Fibroblast of lung (primary cell): ENCODE data around the gene TP63. TPM values are rescaled to one million over a fixed set of nuclear protein-coding genes. Genes with fewer than 3 reads are reported as not detected.

Source experiments
- DNase-seq, 2 donors: peaks; one replicate each; pipeline versions ENCODE4 v3.0.0 to v3.0.0-alpha.2; 2010; ENCODE audit warnings: low read depth in 2 of 2
- H2AFZ ChIP-seq: 2 replicates; pipeline ENCODE4 v1.5.1; 2012; ENCODE audit warnings: low read length, control low read depth, inconsistent platforms
- H3K27ac ChIP-seq: 2 replicates; pipeline ENCODE4 v1.5.1; 2011; ENCODE audit warnings: low read length, control low read depth; ENCODE audit not compliant: insufficient read depth
- H3K27me3 ChIP-seq: 2 replicates; pipeline ENCODE4 v1.5.1; 2011; ENCODE audit warnings: mild to moderate bottlenecking, low read length; ENCODE audit not compliant: control insufficient read depth, insufficient read depth
- H3K36me3 ChIP-seq: 2 replicates; pipeline ENCODE4 v1.5.1; 2011; ENCODE audit warnings: low read length; ENCODE audit not compliant: control insufficient read depth, insufficient read depth
- H3K4me1 ChIP-seq: 2 replicates; pipeline ENCODE4 v1.5.1; 2011; ENCODE audit warnings: low read length; ENCODE audit not compliant: control insufficient read depth, insufficient read depth; ENCODE audit errors: extremely low read depth
- H3K4me2 ChIP-seq: 2 replicates; pipeline ENCODE4 v1.5.1; 2011; ENCODE audit warnings: low read length, control low read depth; ENCODE audit not compliant: insufficient read depth; ENCODE audit errors: extremely low read depth
- H3K4me3 ChIP-seq, 4 experiments: fragments of 200-600 bp in 1 of 4; sonication (generic) in 1 of 4; replicated peaks in 1 of 4; 2 replicates each; pipeline ENCODE4 v1.5.1; 2011 to 2016; ENCODE audit warnings: low read length in 4 of 4, low read depth in 3 of 4, mild to moderate bottlenecking in 3 of 4, control low read depth in 2 of 4, inconsistent platforms in 1 of 4, mixed read lengths in 1 of 4; ENCODE audit not compliant: insufficient read depth in 1 of 4; ENCODE audit errors: control extremely low read depth in 1 of 4
- H3K79me2 ChIP-seq: 2 replicates; pipeline ENCODE4 v1.5.1; 2012; ENCODE audit warnings: mild to moderate bottlenecking, low read length, inconsistent platforms; ENCODE audit not compliant: control insufficient read depth, insufficient read depth
- H3K9ac ChIP-seq: 2 replicates; pipeline ENCODE4 v1.5.1; 2011; ENCODE audit warnings: mild to moderate bottlenecking, low read length, control low read depth; ENCODE audit not compliant: insufficient read depth
- H3K9me3 ChIP-seq: 2 replicates; pipeline ENCODE4 v1.5.1; 2012; ENCODE audit warnings: low read depth, low read length; ENCODE audit not compliant: control insufficient read depth, insufficient read depth
- H4K20me1 ChIP-seq: 2 replicates; pipeline ENCODE4 v1.5.1; 2011; ENCODE audit warnings: low read length; ENCODE audit not compliant: control insufficient read depth, insufficient read depth; ENCODE audit errors: extremely low read depth
- EZH2 ChIP-seq: IDR thresholded peaks from 2 replicates; pipeline ENCODE4 v1.5.1; 2012; ENCODE audit warnings: low read length, control low read depth, mild to moderate bottlenecking; ENCODE audit errors: missing control alignments
- polyA plus RNA-seq, 2 donors: library from polyadenylated mRNA; depleted of rRNA in 1 of 2; stranded (reverse) in 1 of 2; unstranded in 1 of 2; fragments of >200 nt; gene quantifications; 2 replicates each; pipeline ENCODE4 v1.2.1, GENCODE V29; 2011 to 2012; ENCODE audit warnings: missing spikeins in 1 of 2
- total RNA-seq: library from RNA; depleted of rRNA; stranded (reverse); fragments of >200 nt; gene quantifications from 2 replicates; pipeline ENCODE4 v1.2.1, GENCODE V29; 2014
- TF ChIP-seq, protein P1 (sequence below), 2 donors: IDR thresholded peaks in 1 of 2; conservative IDR thresholded peaks in 1 of 2; 1 replicate in 1 of 2; 2 replicates in 1 of 2; pipeline ENCODE4 v1.5.1; 2011 to 2012; ENCODE audit warnings: low read length in 2 of 2, control low read depth in 1 of 2, inconsistent platforms in 1 of 2, low read depth in 1 of 2, mild to moderate bottlenecking in 1 of 2

TP63 gene
- total and polyA plus RNA-seq, 2 donors (not counting 1 experiment from before 2014, with no cell fraction given), result 0.06 TPM; not detected in 1

DNA sequence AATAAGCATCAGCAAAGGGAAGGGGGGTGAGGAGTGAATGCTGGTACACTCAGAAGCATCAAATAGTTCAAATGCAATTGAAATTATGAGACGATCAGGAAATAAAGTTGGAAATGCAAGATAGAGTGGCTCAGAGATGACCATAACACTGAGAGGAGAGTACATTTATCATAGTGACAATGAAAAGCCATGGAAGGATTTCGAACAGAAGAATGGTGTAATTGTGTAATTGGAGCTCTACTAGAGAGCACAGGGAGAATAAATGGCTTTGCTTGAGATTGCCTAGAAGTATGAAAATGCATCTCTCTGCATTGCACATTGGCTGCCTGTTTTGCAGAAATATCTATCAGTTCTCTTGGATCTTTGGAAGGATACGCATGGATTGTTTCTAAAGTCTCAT lies 163.3 kb downstream of the TP63 start:
- no peak for DNase-seq
- Histone ChIP-seq H3K4me3 (no peak overlapping the region), H3K4me2 (no peak overlapping the region), H3K9me3 (no peaks in the 10 kb centered on the region), H2AFZ (no peak overlapping the region), H3K36me3 (no peaks in the 10 kb centered on the region), H3K9ac (no peak overlapping the region), H3K4me1 (no peaks in the 10 kb centered on the region), H3K79me2 (no peaks in the 10 kb centered on the region), H3K27ac (no peak overlapping the region), H4K20me1 (no peaks in the 10 kb centered on the region), H3K27me3 (no peaks in the 10 kb centered on the region)
- no peak for TF ChIP-seq EZH2
- TF ChIP-seq, protein P1, sequence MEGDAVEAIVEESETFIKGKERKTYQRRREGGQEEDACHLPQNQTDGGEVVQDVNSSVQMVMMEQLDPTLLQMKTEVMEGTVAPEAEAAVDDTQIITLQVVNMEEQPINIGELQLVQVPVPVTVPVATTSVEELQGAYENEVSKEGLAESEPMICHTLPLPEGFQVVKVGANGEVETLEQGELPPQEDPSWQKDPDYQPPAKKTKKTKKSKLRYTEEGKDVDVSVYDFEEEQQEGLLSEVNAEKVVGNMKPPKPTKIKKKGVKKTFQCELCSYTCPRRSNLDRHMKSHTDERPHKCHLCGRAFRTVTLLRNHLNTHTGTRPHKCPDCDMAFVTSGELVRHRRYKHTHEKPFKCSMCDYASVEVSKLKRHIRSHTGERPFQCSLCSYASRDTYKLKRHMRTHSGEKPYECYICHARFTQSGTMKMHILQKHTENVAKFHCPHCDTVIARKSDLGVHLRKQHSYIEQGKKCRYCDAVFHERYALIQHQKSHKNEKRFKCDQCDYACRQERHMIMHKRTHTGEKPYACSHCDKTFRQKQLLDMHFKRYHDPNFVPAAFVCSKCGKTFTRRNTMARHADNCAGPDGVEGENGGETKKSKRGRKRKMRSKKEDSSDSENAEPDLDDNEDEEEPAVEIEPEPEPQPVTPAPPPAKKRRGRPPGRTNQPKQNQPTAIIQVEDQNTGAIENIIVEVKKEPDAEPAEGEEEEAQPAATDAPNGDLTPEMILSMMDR (conservative IDR thresholded peaks at IDR 0.05 in 1 of 2, IDR thresholded peaks at IDR 0.05 in 1 of 2; ENCODE audit: low read depth in 1 of 2, low read length in 2 of 2), result no peak

DNA sequence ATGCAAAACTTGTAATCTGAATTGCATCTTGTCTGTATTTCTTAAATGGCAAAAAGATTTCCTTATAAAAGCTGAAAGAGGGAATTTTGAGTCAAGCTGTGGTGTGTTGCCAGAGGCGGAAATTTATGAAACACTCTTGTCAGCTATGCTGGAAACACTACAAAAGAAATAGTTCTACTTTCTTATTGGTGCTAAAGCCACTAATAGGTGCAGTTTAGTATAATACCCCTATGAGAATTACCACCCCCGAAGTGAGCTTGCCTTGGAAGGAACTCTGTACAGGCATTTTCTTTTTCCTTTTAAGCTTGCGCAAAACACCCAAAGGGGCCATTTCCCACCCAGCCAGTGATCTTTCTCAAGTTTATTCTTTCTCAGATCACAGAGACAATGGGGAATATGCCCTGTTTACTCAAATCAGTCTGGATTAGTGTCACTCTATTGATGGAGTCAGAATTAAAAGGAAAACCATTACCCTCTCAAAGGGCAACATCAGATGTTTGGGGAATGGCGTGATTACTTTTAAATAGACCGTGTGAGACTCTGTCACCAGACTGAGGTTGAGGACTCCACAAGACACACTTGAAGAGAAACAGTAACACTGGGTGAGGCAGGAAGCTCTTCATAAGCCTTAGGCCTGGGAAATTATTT lies 166.0 kb downstream of the TP63 start:
- Histone ChIP-seq H3K27ac (no peak overlapping the region), H3K27me3 (no peaks in the 10 kb centered on the region), H3K9ac (no peak overlapping the region), H3K9me3 (no peaks in the 10 kb centered on the region), H3K79me2 (no peaks in the 10 kb centered on the region), H3K36me3 (no peaks in the 10 kb centered on the region), H3K4me3 (no peak overlapping the region), H4K20me1 (no peaks in the 10 kb centered on the region), H3K4me1 (no peaks in the 10 kb centered on the region), H2AFZ (no peak overlapping the region), H3K4me2 (no peak overlapping the region)
- no peak for TF ChIP-seq EZH2
- TF ChIP-seq, protein P1 (conservative IDR thresholded peaks at IDR 0.05 in 1 of 2, IDR thresholded peaks at IDR 0.05 in 1 of 2; ENCODE audit: low read depth in 1 of 2, low read length in 2 of 2), result no peak
- DNase-seq, result no peak

- H3K9ac ChIP-seq, result no peak overlapping the region
- H3K4me2 ChIP-seq, result no peak overlapping the region
- no peaks in the 10 kb centered on the region for H3K9me3 ChIP-seq
- no peaks in the 10 kb centered on the region for H3K27me3 ChIP-seq
- H3K27ac ChIP-seq, result no peak overlapping the region
- H3K4me1 ChIP-seq, result no peaks in the 10 kb centered on the region
- H3K79me2 ChIP-seq, result no peaks in the 10 kb centered on the region
- TF ChIP-seq, protein P1 (conservative IDR thresholded peaks at IDR 0.05 in 1 of 2, IDR thresholded peaks at IDR 0.05 in 1 of 2; ENCODE audit: low read depth in 1 of 2, low read length in 2 of 2), result no peak
- TF ChIP-seq EZH2, result no peak
- no peak overlapping the region for H2AFZ ChIP-seq
- no peak overlapping the region for H3K4me3 ChIP-seq
- H4K20me1 ChIP-seq, result no peaks in the 10 kb centered on the region
- DNase-seq, result no peak
- no peaks in the 10 kb centered on the region for H3K36me3 ChIP-seq
Observed at GRCh38 chr3:189799366-189799765, 168.2 kb downstream of the TP63 start.
